Neuron (in vitro differentiated cells): Measurements from ENCODE around the gene B3GNT9.

Experiments used
- H2AFZ ChIP-seq: one replicate; pipeline ENCODE4 v1.6.1; 2013; ENCODE audit warnings: low read depth, mild to moderate bottlenecking, inconsistent platforms, low read length, moderate library complexity
- H3K27me3 ChIP-seq: one replicate; pipeline ENCODE4 v1.6.1; 2013; ENCODE audit warnings: low read length; ENCODE audit not compliant: insufficient read depth
- H3K36me3 ChIP-seq: one replicate; pipeline ENCODE4 v1.6.1; 2013; ENCODE audit warnings: low read length; ENCODE audit not compliant: insufficient read depth
- H3K4me1 ChIP-seq: one replicate; pipeline ENCODE4 v1.6.1; 2013; ENCODE audit warnings: low read length; ENCODE audit not compliant: insufficient read depth
- H3K4me3 ChIP-seq: 2 replicates; pipeline ENCODE4 v1.5.1; 2013; ENCODE audit warnings: mild to moderate bottlenecking, low read length, moderate library complexity
- H3K9me3 ChIP-seq: one replicate; pipeline ENCODE4 v1.6.1; 2013; ENCODE audit warnings: low read length

Gene B3GNT9

DNA sequence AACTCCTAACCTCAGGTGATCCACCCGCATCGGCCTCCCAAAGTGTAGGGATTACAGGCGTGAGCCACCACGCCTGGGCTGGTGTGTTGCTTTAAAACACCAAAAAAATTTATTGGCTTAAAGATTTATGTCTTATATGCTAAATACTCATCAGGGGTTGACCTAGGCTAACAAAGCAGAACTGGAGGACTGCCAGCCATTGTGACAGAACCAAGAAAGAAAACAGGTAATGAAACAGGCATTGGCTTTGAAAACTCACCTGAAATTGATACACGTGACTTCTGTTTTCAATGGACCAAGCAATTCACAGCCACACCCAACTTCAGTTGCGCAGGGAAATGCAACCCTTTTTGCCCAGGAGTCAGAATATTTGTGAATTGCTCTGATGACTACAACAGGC lies 46.0 kb downstream of the B3GNT9 start:
- Histone ChIP-seq H3K27me3 (no peaks in the 10 kb centered on the region), H3K4me1 (no peaks in the 10 kb centered on the region), H3K4me3 (no peak overlapping the region), H3K9me3 (no peaks in the 10 kb centered on the region), H2AFZ (no peak overlapping the region), H3K36me3 (no peaks in the 10 kb centered on the region)

DNA sequence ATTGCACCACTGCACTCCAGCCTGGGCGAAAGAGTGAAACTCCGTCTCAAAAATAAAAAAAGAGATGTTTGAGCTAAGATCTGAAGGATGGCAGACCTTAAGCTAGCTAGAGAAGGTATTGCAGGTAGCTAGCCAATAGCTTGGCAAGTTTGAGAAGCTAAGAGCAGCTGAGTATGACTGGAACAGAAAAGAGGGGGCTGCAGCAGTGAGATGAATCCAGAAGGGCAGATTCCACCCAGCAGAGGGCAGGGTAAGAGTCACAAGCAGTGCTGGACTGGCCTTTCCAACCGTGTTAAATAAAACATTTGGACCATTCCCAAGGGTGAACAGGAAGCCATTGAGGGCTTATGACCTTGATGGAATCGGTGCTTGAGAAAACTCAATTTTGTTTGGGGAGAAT lies 46.7 kb downstream of the B3GNT9 start:
- H3K36me3 ChIP-seq = peaks cover 4% of the 10 kb centered on the region
- H3K4me1 ChIP-seq = no peaks in the 10 kb centered on the region
- H3K9me3 ChIP-seq = no peaks in the 10 kb centered on the region
- H3K27me3 ChIP-seq = no peaks in the 10 kb centered on the region
- H3K4me3 ChIP-seq = no peak overlapping the region
- H2AFZ ChIP-seq = no peak overlapping the region

DNA sequence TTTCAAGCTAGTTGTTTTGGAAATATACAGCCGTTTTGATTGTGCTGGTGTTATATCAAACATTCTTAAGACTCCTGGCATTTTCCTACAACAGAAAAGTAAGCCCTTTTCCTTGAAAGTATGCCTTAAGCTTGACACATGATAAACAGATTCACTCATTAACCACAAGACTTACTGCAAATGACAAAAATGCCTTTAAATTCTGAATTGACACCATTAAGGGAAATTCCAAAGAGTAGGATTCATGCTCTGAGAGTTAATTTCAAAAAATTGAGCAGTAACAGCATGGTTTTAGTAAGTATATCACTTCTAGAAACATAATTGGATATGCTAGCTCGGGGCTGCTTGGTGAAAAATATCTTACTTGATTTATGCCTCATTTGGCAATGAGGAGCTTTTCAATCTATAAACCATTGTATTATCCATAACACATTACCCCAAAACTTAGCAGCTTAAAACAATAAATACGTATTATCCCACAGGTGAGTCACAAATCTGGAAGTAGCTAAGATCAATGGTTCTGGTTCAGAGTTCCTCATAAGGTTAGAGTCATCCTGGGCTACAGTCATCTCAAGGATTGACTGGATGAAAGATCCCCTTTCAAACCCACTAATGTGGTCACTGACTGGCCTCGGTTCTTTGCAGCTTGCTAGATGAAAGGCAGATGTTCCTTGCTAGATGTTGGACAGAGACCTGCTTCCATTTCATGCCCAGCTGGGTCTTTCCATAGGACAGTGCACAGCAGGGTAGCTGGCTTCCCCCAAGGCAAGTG lies 49.3 kb downstream of the B3GNT9 start:
- Histone ChIP-seq H3K36me3 (peaks cover 12% of the 10 kb centered on the region), H3K4me1 (no peaks in the 10 kb centered on the region), H2AFZ (no peak overlapping the region), H3K9me3 (no peaks in the 10 kb centered on the region), H3K27me3 (no peaks in the 10 kb centered on the region), H3K4me3 (no peak overlapping the region)

GRCh38 chr16:67100569-67101310 lies 50.1 kb downstream of the B3GNT9 start:
- Histone ChIP-seq H3K9me3 (no peaks in the 10 kb centered on the region), H3K27me3 (no peaks in the 10 kb centered on the region), H3K4me3 (no peak overlapping the region), H3K36me3 (peaks cover 12% of the 10 kb centered on the region), H3K4me1 (no peaks in the 10 kb centered on the region), H2AFZ (no peak overlapping the region)

- Histone ChIP-seq H2AFZ (no peak overlapping the region), H3K36me3 (peaks cover 15% of the 10 kb centered on the region), H3K9me3 (no peaks in the 10 kb centered on the region), H3K27me3 (no peaks in the 10 kb centered on the region), H3K4me1 (no peaks in the 10 kb centered on the region), H3K4me3 (no peak overlapping the region)
Measured at GRCh38 chr16:67098599-67098998, 52.2 kb downstream of the B3GNT9 start.
